Astrocyte of the cerebellum (primary cell): Measurements from ENCODE around the gene KLHDC1.

Experiments
- DNase-seq: peaks from one replicate; pipeline ENCODE4 v3.0.0-alpha.2; 2011; ENCODE audit warnings: low read depth
- H3K4me3 ChIP-seq: 2 replicates; pipeline ENCODE4 v1.5.1; 2011; ENCODE audit warnings: mild to moderate bottlenecking, low read depth, low read length, moderate library complexity
- in situ Hi-C: cut with HindIII; loops from 2 replicates; pipeline ENCODE4 v1.10.0; 2017; ENCODE audit warnings: low sequenced_read_pairs
- TF ChIP-seq, protein P1 (sequence below): IDR thresholded peaks from 2 replicates; pipeline ENCODE4 v1.5.1; 2012; ENCODE audit warnings: low read length, low read depth, moderate library complexity, mild to moderate bottlenecking; ENCODE audit errors: missing control alignments

KLHDC1 gene

DNA sequence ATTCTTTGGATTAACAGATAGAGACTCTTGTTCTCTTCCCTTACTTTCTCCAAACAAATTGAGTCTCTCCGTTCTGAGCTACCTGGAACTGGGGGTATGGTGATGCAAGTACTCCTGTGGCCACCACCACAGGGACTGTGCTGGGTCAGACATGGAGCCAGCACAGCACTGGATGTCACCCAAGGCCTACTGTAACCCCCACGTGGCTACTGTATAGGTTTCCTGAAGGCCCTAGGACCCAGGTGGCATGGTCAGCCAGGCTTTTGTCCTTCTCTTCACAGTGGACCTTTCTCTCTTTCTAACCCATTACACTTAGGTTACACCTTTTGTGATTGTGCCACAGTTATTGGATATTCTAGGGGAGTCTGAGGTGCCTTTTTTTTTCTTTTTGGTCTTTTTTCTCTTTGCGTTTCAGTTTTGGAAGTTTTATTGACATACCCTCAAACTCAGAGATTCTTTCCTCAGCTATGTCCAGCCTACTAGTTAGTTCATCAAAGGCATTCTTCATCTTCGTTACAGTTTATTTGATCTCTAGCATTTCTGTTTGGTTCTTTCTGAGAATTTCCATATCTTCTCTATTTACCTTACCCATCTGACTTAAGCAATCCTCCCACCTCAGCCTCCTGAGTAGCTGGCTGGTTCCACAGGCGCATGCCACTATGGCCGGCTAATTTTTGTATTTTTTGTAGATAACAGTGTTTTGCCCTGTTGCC is 69.1 kb downstream of the KLHDC1 start:
- in situ Hi-C loops: no loop called here
- TF ChIP-seq, protein P1, sequence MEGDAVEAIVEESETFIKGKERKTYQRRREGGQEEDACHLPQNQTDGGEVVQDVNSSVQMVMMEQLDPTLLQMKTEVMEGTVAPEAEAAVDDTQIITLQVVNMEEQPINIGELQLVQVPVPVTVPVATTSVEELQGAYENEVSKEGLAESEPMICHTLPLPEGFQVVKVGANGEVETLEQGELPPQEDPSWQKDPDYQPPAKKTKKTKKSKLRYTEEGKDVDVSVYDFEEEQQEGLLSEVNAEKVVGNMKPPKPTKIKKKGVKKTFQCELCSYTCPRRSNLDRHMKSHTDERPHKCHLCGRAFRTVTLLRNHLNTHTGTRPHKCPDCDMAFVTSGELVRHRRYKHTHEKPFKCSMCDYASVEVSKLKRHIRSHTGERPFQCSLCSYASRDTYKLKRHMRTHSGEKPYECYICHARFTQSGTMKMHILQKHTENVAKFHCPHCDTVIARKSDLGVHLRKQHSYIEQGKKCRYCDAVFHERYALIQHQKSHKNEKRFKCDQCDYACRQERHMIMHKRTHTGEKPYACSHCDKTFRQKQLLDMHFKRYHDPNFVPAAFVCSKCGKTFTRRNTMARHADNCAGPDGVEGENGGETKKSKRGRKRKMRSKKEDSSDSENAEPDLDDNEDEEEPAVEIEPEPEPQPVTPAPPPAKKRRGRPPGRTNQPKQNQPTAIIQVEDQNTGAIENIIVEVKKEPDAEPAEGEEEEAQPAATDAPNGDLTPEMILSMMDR: no peak
- H3K4me3 ChIP-seq: no peak overlapping the region
- no peak for DNase-seq

GRCh38 chr14:49766839-49767238 is 73.9 kb downstream of the KLHDC1 start:
- TF ChIP-seq, protein P1: no peak
- no peak for DNase-seq
- in situ Hi-C loops: no loop called here
- H3K4me3 ChIP-seq: peak overlapping the region; percentile 95

DNA sequence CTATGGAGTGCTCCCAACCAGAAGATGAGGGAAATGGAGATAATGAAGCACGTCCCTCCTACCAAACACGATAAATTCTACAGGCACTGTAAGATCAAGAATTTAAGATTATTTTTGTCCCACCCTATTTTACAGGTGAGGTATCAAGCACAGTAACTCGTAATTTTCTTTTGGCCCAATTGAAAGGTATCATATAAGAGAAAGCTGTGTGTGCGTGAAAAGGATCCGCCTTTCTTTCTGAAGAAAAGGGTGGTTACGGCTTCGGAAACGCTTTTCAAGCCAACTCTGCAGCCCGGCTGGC is 74.3 kb downstream of the KLHDC1 start:
- in situ Hi-C loops: no loop called here
- peak overlapping the region; percentile 95 for H3K4me3 ChIP-seq
- TF ChIP-seq, protein P1: no peak
- DNase-seq: no peak

- TF ChIP-seq, protein P1: no peak
- in situ Hi-C loops: no loop called here
- peak; percentile 62 for DNase-seq
- peak within 1 kb of the TSS; percentile 95 for H3K4me3 ChIP-seq
Observed at GRCh38 chr14:49767571-49768300, 74.8 kb downstream of the KLHDC1 start, which contains the start of gene KLHDC2. Gene KLHDC2, plus strand, starts transcription at chr14:49768153. Its CDS starts 316 bp downstream, at chr14:49768469.

DNA sequence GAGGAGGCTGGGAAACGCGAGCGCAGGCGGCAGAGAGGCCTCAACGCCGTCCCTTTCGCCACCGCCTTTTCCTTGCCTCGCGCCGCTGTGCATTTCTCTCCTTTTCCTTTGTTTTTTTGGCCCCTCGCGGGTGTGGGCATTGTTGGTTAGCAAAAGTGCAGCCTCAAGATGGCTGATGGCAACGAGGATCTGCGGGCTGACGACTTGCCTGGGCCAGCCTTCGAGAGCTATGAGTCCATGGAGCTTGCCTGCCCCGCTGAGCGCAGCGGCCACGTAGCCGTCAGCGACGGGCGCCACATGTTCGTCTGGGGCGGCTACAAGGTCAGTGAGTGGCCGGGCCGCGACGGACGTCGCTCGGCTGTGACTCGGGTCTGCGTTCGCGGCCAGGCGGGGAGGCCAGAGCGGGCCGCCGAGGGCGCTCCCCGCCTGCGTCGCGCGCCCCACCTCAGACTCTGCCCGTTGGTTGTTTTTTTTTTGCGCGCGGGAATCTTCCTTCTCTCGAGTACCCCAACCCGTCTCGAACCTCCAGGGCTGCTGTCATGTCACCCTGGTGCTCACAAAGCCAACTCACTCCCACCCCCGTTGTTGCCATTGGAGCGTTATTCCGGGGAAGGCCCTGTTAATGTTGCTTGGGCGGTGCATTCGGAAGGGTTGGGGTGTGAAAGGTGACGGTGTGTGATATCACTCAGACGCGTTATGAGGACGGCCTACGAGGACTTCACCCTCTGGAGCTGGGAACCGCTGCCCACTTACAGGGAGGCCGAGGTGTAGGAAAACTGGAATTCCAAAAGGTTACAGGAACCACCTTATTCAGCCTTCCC is 75.6 kb downstream of the KLHDC1 start:
- peak overlapping the region; percentile 95 for H3K4me3 ChIP-seq
- no peak for DNase-seq
- TF ChIP-seq, protein P1: no peak
- in situ Hi-C loops: no loop called here

- no peak for DNase-seq
- H3K4me3 ChIP-seq: peak overlapping the region; percentile 95
- TF ChIP-seq, protein P1: no peak
- in situ Hi-C loops: no loop called here
Observed at GRCh38 chr14:49769171-49769570, 76.3 kb downstream of the KLHDC1 start.
